ENCODE data around the gene KREMEN1. TPM values are rescaled to one million over a fixed set of nuclear protein-coding genes. Genes with fewer than 3 reads are reported as not detected.

KREMEN1 gene
- polyA plus RNA-seq, 1 donor, result 94.7 TPM

- DNase-seq (ENCODE audit: low read depth), result no peak
These were observed 117.2 kb downstream of the KREMEN1 start for GRCh38 chr22:29190051-29190450.

GRCh38 chr22:29190918-29191317 is 118.1 kb downstream of the KREMEN1 start:
- DNase-seq (ENCODE audit: low read depth), result no peak

DNA sequence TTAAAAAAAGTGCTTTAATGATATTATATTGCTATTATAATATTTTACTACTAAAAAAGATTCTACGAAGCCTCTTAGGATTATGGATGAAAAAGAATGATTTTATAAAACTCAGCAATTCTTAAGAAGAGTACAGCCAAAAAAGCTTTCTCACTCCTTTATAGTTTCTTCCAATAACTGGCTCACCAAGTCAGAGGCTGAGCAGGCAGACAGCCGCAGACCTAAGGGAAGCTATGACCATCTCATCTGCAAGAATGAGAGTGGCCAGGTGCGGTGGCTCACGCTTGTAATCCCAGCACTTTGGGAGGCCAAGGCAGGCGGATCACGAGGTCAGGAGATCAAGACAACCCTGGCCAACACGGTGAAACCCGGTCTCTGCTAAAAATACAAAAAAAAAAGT is 120.2 kb downstream of the KREMEN1 start:
- no peak for DNase-seq (ENCODE audit: low read depth)

GRCh38 chr22:29194184-29194583 is 121.3 kb downstream of the KREMEN1 start:
- no peak for DNase-seq (ENCODE audit: low read depth)

DNA sequence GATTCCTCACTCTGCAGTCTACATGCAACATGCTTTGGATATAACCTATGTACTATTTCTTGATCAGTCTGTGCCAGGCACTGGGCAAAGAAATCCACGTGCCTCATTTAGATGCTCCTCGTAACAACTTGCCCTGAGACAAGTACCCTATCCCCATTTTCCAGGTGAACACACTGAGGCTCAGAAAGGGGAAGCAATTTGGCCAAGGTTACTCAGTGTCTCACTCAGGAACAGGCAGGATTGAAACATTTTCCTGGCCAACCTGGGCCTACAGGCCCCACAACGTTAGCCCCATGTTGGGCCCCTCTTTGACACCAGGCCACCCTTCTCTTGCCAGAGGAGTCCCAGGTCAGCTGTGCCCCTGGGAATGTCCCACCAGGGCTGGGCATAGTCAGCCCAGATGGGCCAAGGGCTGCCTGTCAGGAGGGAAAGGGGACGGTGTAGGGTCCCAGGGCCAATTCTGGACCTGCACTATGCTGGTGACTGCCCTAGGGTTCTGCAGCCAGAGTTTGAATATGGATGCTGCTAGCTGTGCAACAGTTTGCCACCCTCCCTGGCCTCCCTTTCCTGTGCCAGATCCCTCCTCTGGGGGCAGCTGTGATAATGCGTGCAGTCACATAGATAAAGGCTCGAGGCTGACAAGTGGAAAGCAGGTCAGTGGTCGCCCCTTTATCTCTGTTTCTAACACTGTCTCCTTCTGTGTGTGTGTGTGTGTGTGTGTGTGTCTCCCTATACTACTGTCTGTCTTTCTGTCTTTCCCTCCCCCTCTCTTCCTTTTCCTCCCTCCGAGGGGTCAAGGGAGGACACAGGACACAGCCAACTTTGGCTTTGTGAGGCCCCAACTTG is 122.5 kb downstream of the KREMEN1 start:
- DNase-seq (ENCODE audit: low read depth), result no peak

- no peak for DNase-seq (ENCODE audit: low read depth)
These were observed 123.3 kb downstream of the KREMEN1 start for GRCh38 chr22:29195964-29196666.

GRCh38 chr22:29197096-29197495 is 124.3 kb downstream of the KREMEN1 start:
- DNase-seq (ENCODE audit: low read depth), result no peak

DNA sequence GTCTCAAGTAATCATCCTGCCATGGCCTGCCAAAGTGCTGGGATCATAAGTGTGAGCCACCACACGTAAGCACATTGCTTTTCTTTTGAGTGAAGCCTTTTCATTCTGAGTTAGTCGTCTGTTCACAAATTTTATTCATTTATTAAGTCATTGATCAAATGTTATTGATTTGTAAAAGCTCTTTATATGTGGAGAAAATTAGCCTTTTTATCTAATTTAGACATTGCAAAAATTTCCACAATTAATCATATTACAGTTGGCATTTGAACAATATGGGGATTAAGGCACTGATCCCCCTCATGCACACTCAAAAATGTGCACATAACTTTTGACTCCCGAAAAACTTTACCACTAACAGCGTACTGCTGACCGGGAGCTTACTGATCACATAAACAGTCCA is 125.4 kb downstream of the KREMEN1 start:
- no peak for DNase-seq (ENCODE audit: low read depth)

DNA sequence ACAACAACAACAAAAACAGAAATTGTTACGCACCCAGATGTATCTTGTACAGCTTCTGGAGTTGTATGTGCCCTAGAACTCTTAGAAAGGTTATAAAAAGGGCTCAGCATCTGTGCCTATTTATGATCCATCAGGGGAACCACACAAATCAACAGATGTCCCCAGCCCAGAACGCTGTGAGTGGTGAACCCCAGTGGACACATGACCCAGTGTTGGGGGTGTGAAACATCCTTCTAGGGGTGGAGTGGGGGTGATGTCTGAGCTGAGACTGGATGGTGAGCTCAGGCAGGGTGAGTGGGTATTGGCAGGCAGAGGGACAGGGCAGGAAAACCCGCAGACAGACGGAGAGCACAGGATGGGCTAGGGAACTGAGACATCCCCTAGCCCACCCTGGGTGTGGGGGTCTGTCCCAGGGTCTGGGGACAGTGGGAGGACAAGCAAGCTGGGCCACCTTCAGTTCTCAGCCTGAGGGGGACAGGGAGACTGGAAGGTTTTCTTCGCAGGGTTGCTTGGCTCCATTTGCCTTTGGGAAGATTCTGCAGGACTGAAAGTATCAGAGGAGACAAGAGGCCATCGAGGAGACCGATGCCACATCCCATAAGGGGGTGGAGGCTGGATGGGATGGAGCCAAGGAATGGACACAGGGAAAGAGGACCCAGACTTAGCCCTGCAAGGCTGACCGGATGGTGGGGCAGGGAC is 127.0 kb downstream of the KREMEN1 start:
- no peak for DNase-seq (ENCODE audit: low read depth)

- no peak for DNase-seq (ENCODE audit: low read depth)
These were observed 128.1 kb downstream of the KREMEN1 start for GRCh38 chr22:29200901-29201300.

- DNase-seq (ENCODE audit: low read depth), result no peak
These were observed 128.9 kb downstream of the KREMEN1 start for GRCh38 chr22:29201782-29202181.

- no peak for DNase-seq (ENCODE audit: low read depth)
These were observed 129.7 kb downstream of the KREMEN1 start for GRCh38 chr22:29202212-29203192.

GRCh38 chr22:29203488-29204454 is 130.9 kb downstream of the KREMEN1 start:
- DNase-seq (ENCODE audit: low read depth), result no peak

- DNase-seq (ENCODE audit: low read depth), result no peak
These were observed 131.8 kb downstream of the KREMEN1 start for GRCh38 chr22:29204455-29205183.

DNA sequence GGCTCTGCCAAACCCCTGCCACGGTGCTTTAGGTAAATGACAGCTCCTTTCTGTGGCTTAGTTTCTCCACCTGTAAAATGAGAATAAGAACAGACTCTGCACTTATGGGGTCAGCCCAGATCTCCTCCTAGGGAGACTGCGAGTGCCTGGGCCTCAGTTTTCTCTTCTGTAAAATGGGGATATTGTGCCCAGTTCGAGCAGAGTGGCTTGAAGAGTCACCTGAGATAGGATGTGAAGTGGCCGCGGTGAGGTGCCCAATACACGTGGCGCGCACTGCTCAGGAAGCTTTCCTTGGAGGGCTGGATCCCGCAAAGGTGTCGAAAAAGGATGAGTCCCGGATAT is 132.4 kb downstream of the KREMEN1 start:
- no peak for DNase-seq (ENCODE audit: low read depth)

GRCh38 chr22:29205594-29206371 is 132.9 kb downstream of the KREMEN1 start, which contains the start of gene EMID1:
Gene EMID1, plus strand, starts transcription at chr22:29205896. Its CDS starts 143 bp downstream, at chr22:29206039.
- no peak for DNase-seq (ENCODE audit: low read depth)

DNA sequence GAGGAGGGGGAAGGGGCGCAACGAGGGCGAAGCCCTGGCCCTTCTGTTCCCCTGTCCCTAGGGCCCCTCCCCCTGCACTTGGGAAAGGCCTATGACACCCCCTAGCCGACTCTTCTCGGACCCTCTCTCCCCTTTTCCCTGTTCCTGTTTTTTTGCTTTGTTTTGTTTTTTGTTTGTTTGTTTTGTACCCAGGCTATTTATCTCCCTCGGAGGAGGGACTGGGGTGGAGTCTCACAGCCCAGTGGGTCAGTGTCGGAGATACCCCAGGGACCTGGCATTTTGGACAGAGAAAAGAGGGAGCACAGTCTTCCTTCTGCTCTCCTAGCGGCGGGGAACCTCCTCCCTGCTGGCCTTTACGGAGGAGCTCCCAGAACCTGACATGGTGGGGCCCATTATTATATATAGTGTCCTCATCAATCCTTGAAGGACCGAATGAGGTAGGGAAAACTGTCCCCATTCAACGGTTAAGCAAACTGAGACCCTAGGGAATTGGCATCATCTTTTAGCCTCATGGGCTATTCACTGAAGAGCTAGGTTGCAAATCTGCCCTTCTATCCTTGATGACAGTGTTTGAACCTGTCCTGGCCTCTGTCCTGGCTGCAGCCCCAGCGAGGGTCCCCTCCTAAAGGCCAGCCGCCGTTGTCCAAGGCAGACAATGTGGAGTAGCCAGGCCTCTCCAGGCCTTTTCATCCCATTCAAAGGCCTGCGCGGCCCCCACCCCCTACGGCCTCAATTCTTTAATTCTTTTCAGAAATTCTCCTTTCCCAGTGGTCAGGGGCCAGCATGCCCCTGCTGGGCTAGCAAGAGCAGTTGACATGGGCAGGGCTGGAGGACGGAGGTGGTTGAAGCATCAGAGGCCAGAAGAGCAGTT is 133.8 kb downstream of the KREMEN1 start:
- no peak for DNase-seq (ENCODE audit: low read depth)

GRCh38 chr22:29207243-29207550 is 134.4 kb downstream of the KREMEN1 start:
- no peak for DNase-seq (ENCODE audit: low read depth)

Measured in forelimb muscle (tissue), 1 donor.